K562 (cell line): ENCODE results near the gene RSRP1. TPM values are rescaled to one million over a fixed set of nuclear protein-coding genes. Genes with fewer than 3 reads are reported as not detected.

Source experiments
- ATF3 ChIP-seq, 2 experiments: fragments of 450-650 bp in 1 of 2; sonication (generic) in 1 of 2; formaldehyde crosslinking in 1 of 2; IDR thresholded peaks in 1 of 2; conservative IDR thresholded peaks in 1 of 2; 2 replicates each; pipeline versions ENCODE4 v1.6.1 to v1.8.1; 2016 to 2023; ENCODE audit warnings: mild to moderate bottlenecking in 2 of 2, moderate library complexity in 2 of 2, inconsistent platforms in 1 of 2, missing genetic modification reagents in 1 of 2
- CTCF ChIP-seq, 3 experiments: IDR thresholded peaks in 2 of 3; conservative IDR thresholded peaks in 1 of 3; 2 replicates each; pipeline ENCODE4 v1.5.1; 2011 to 2012; ENCODE audit warnings: low read length in 3 of 3, mild to moderate bottlenecking in 3 of 3, control low read depth in 2 of 3, improper control_type of control experiment in 1 of 3, inconsistent platforms in 1 of 3, low read depth in 1 of 3, mixed read lengths in 1 of 3, moderate library complexity in 1 of 3; ENCODE audit not compliant: insufficient read depth in 2 of 3
- DMBX1 ChIP-seq: fragments of 250-450 bp; sonication (Bioruptor Pico); IDR thresholded peaks from 2 replicates; pipeline ENCODE4 v1.8.0; 2022; ENCODE audit warnings: inconsistent platforms, mild to moderate bottlenecking, moderate library complexity, borderline replicate concordance
- EZH2 ChIP-seq: IDR thresholded peaks from 2 replicates; pipeline ENCODE4 v1.6.1; 2012; ENCODE audit warnings: low read depth, mild to moderate bottlenecking, inconsistent platforms, low read length, borderline replicate concordance
- HBP1 ChIP-seq: fragments of 450-650 bp; formaldehyde crosslinking; IDR thresholded peaks from 2 replicates; pipeline ENCODE4 v1.4.0; 2022; ENCODE audit warnings: missing genetic modification characterization
- JUNB ChIP-seq: fragments of 450-650 bp; formaldehyde crosslinking; conservative IDR thresholded peaks from 2 replicates; pipeline ENCODE4 v1.4.0; 2020; ENCODE audit warnings: mild to moderate bottlenecking
- PBX2 ChIP-seq, 2 experiments: IDR thresholded peaks in 1 of 2; conservative IDR thresholded peaks in 1 of 2; 2 replicates each; pipeline ENCODE4 v1.6.1; 2016; ENCODE audit warnings: low read depth in 2 of 2, mild to moderate bottlenecking in 1 of 2, missing compliant biosample characterization in 1 of 2, missing genetic modification characterization in 1 of 2, moderate library complexity in 1 of 2
- POLR2H ChIP-seq: IDR thresholded peaks from 2 replicates; pipeline ENCODE4 v1.6.1; 2016; ENCODE audit warnings: missing genetic modification characterization, low read depth, mild to moderate bottlenecking, control low read depth, missing compliant biosample characterization, moderate library complexity
- RBM22 ChIP-seq: fragments of 200-400 bp; formaldehyde crosslinking; IDR thresholded peaks from 2 replicates; pipeline ENCODE4 v1.6.1; 2018; ENCODE audit warnings: low read length, low read depth; ENCODE audit not compliant: poor library complexity, severe bottlenecking
- RFX5 ChIP-seq: IDR thresholded peaks from 2 replicates; pipeline ENCODE4 v1.6.1; 2011; ENCODE audit warnings: low read depth, mild to moderate bottlenecking, improper control_type of control experiment, low read length
- STAG1 ChIP-seq: sonication (generic); formaldehyde crosslinking; IDR thresholded peaks from 2 replicates; pipeline ENCODE4 v1.5.0; 2020; ENCODE audit warnings: missing genetic modification reagents, borderline replicate concordance
- VEZF1 ChIP-seq: fragments of 200-800 bp; sonication (Bioruptor generic); IDR thresholded peaks from 2 replicates; pipeline ENCODE4 v1.6.1; 2017; ENCODE audit warnings: missing genetic modification characterization, missing compliant biosample characterization
- ZBTB9 ChIP-seq: fragments of 450-650 bp; formaldehyde crosslinking; IDR thresholded peaks from 2 replicates; pipeline ENCODE4 v1.4.0; 2020; ENCODE audit warnings: mild to moderate bottlenecking, moderate library complexity
- polyA plus RNA-seq, 8 experiments: library from polyadenylated mRNA; depleted of rRNA in 4 of 8; stranded (reverse) in 5 of 8; unstranded in 3 of 8; fragments of >200 nt; fragmentation: Nextera tagmentation in 2 of 8; fragmentation: Illumina TruSeq in 1 of 8; extraction: Ambion mirVana in 2 of 8; extraction: Trizol in 1 of 8; gene quantifications; 2 replicates each; pipeline versions ENCODE4 v1.2.1 to v1.2.3, GENCODE V29; 2011 to 2014; ENCODE audit warnings: inconsistent platforms in 1 of 8, missing spikeins in 1 of 8
- total RNA-seq, 7 experiments: library from RNA; depleted of rRNA in 6 of 7; stranded (reverse); fragments of >200 nt in 6 of 7; fragmentation: Illumina TruSeq in 2 of 7; extraction: Trizol in 2 of 7; gene quantifications; 2 replicates each; pipeline versions ENCODE4 v1.2.1 to v1.2.3, GENCODE V29; 2011 to 2021; ENCODE audit warnings: low replicate concordance in 1 of 7

Gene RSRP1
- total and polyA plus RNA-seq, 9 of the 15 experiments (the other 6 are each of a cell fraction or from before 2014, with no cell fraction given): 27.2 to 283 (median 146) TPM

GRCh38 chr1:25247829-25248754 lies 838 bp upstream of the RSRP1 start (continued):
- TF ChIP-seq ATF3 (IDR thresholded peaks at IDR 0.05) (no peak), ATF3 (CRISPR knock-in tag; conservative IDR thresholded peaks at IDR 0.05) (no peak), CTCF (IDR thresholded peaks at IDR 0.05 in 2 of 3, conservative IDR thresholded peaks at IDR 0.05 in 1 of 3; ENCODE audit: insufficient read depth in 2 of 3, low read depth in 1 of 3, low read length in 3 of 3) (peak; percentile 3 to 58 (median 39); a peak in 3 of 6 replicates), HBP1 (no peak), POLR2H (tag) (no peak), VEZF1 (peak; percentile 66; the same call in 1 of the 2 replicates), STAG1 (no peak), RFX5 (no peak), JUNB (CRISPR knock-in tag) (no peak), EZH2 (no peak), DMBX1 (CRISPR knock-in tag) (no peak), RBM22 (no peak), ZBTB9 (peak; percentile 67; the same call in 1 of the 2 replicates), PBX2 (CRISPR knock-in tag; IDR thresholded peaks at IDR 0.05; ENCODE audit: low read depth) (no peak), PBX2 (tag; conservative IDR thresholded peaks at IDR 0.05; ENCODE audit: low read depth) (no peak)
